GM12878 (cell line): ENCODE data around the gene ZNF43. TPM values are rescaled to one million over a fixed set of nuclear protein-coding genes. Genes with fewer than 3 reads are reported as not detected.
"Not testable (repeated sequence)": the region's sequence is repeated elsewhere in the genome, so short reads cannot be mapped to it uniquely, and the experiment has no call there.

ENCODE experiments used
- ATAC-seq: fragments of 200-7000 bp; cut with Tn5 transposase; 3 replicates; pipeline ENCODE4 v1.9.1; 2020; ENCODE audit warnings: mild to moderate bottlenecking, moderate library complexity
- BruUV-seq: library from RNA; stranded (reverse); fragments of 400-500 nt; replicated peaks from 2 replicates; lab custom pipeline; 2021; lab: Mats Ljungman, UMichigan
- CTCF ChIA-PET: fragments of 300-600 bp; sonication (Branson Sonifier 250); formaldehyde crosslinking; extraction: SDS; loops from one replicate; lab custom pipeline; 2021; ENCODE audit warnings: inconsistent platforms; lab: Yijun Ruan, JAX
- POLR2A ChIA-PET: fragments of 350-600 bp; formaldehyde crosslinking; extraction: SDS; loops from one replicate; lab custom pipeline; 2021; ENCODE audit warnings: inconsistent platforms; lab: Charles Lee
- RAD21 ChIA-PET: fragments of 300-600 bp; sonication (Branson Sonifier 250); formaldehyde crosslinking; loops from one replicate; lab custom pipeline; 2023; ENCODE audit warnings: antibody characterized with exemption; ENCODE audit not compliant: unreplicated experiment; lab: Charles Lee
- SMC1A ChIA-PET: fragments of 300-600 bp; sonication (Branson Sonifier 250); formaldehyde crosslinking; loops from one replicate; lab custom pipeline; 2023; ENCODE audit not compliant: unreplicated experiment, uncharacterized antibody; lab: Charles Lee
- DNase-seq: peaks from one replicate; pipeline ENCODE4 v3.0.0-alpha.2; 2011; ENCODE audit warnings: low read depth, low spot score
- FAIRE-seq: peaks from 3 replicates; lab custom pipeline; 2011; peaks lifted over from hg19 to GRCh38; lab: Jason Lieb, UNC
- H2AFZ ChIP-seq: 2 replicates; pipeline ENCODE4 v1.6.0; 2011; ENCODE audit warnings: low read depth, low read length, control low read depth; ENCODE audit not compliant: control insufficient read depth
- H3K27ac ChIP-seq: 2 replicates; pipeline ENCODE4 v1.5.1; 2011; ENCODE audit warnings: control low read depth; ENCODE audit not compliant: control insufficient read depth, insufficient read depth
- H3K27me3 ChIP-seq, 2 experiments: replicated peaks in 1 of 2; 2 replicates each; pipeline versions ENCODE4 v1.6.0 to v1.6.1; 2011; ENCODE audit warnings: low read length in 1 of 2; ENCODE audit not compliant: control insufficient read depth in 2 of 2, insufficient read depth in 2 of 2
- H3K36me3 ChIP-seq, 2 experiments: 2 replicates each; pipeline ENCODE4 v1.5.1; 2011; ENCODE audit warnings: low read length in 1 of 2; ENCODE audit not compliant: control insufficient read depth in 2 of 2, insufficient read depth in 2 of 2
- H3K4me1 ChIP-seq: 2 replicates; pipeline ENCODE4 v1.6.1; 2011; ENCODE audit warnings: mild to moderate bottlenecking, low read length, moderate library complexity, mixed read lengths; ENCODE audit not compliant: control insufficient read depth, insufficient read depth
- H3K4me2 ChIP-seq: 2 replicates; pipeline ENCODE4 v1.6.0; 2011; ENCODE audit warnings: control low read depth; ENCODE audit not compliant: control insufficient read depth, insufficient read depth
- H3K4me3 ChIP-seq: fragments of 200-600 bp; sonication (generic); 2 replicates; pipeline ENCODE4 v1.5.1; 2016
- H3K79me2 ChIP-seq: 2 replicates; pipeline ENCODE4 v1.6.0; 2011; ENCODE audit warnings: low read length; ENCODE audit not compliant: control insufficient read depth, insufficient read depth
- H3K9ac ChIP-seq: 2 replicates; pipeline ENCODE4 v1.8.0; 2011; ENCODE audit warnings: low read length, control low read depth, mixed read lengths; ENCODE audit not compliant: control insufficient read depth, insufficient read depth
- H3K9me3 ChIP-seq: replicated peaks from 3 replicates; pipeline ENCODE4 v1.5.1; 2011; ENCODE audit warnings: mild to moderate bottlenecking, low read length; ENCODE audit not compliant: control insufficient read depth, insufficient read depth
- H4K20me1 ChIP-seq: 2 replicates; pipeline ENCODE4 v1.6.0; 2011; ENCODE audit not compliant: control insufficient read depth, insufficient read depth
- JUND ChIP-seq: IDR thresholded peaks from 2 replicates; pipeline ENCODE4 v1.6.1; 2012; ENCODE audit warnings: low read depth, mild to moderate bottlenecking, low read length, improper control_type of control experiment, moderate library complexity
- PML ChIP-seq: IDR thresholded peaks from 2 replicates; pipeline ENCODE4 v1.6.1; 2012; ENCODE audit warnings: low read length, inconsistent platforms
- RCOR1 ChIP-seq: conservative IDR thresholded peaks from 2 replicates; pipeline ENCODE4 v1.6.1; 2012; ENCODE audit warnings: low read depth, low read length, improper control_type of control experiment
- STAT3 ChIP-seq: IDR thresholded peaks from 2 replicates; pipeline ENCODE4 v1.6.1; 2011; ENCODE audit warnings: low read depth, low read length, improper control_type of control experiment
- WGBS: methylation state at CpG from one replicate; pipeline ENCODE4 v1.1.6; 2016; ENCODE audit warnings: low lambda C conversion rate; ENCODE audit not compliant: insufficient replicate concordance, insufficient coverage; ENCODE audit errors: missing lambda C conversion rate; 5-methylcytosine and 5-hydroxymethylcytosine counted together
- in situ Hi-C: fragments of 300-500 bp; cut with MboI; formaldehyde crosslinking; loops from 9 replicates; pipeline ENCODE4 v1.14.3; 2018; ENCODE audit warnings: mixed read lengths
- intact Hi-C: fragments of 100-400 bp; cut with micrococcal nuclease; formaldehyde crosslinking; loops from one replicate; pipeline ENCODE4 v1.14.2; 2022; ENCODE audit not compliant: unreplicated experiment
- polyA plus RNA-seq, 11 experiments: library from polyadenylated mRNA; depleted of rRNA in 4 of 11; unstranded in 6 of 11; stranded (reverse) in 5 of 11; fragments of >200 nt; fragmentation: Nextera tagmentation in 4 of 11; fragmentation: Illumina TruSeq in 1 of 11; extraction: Ambion mirVana in 4 of 11; extraction: Trizol in 1 of 11; gene quantifications; 1 replicate in 1 of 11; 2 replicates in 10 of 11; pipeline versions ENCODE4 v1.2.1 to v1.2.3, GENCODE V29; 2011 to 2016; ENCODE audit warnings: inconsistent platforms in 2 of 11, missing spikeins in 2 of 11, low read depth in 1 of 11
- total RNA-seq, 4 experiments: library from RNA; depleted of rRNA in 3 of 4; stranded (reverse); fragments of >200 nt in 3 of 4; fragmentation: Illumina TruSeq in 1 of 4; extraction: Trizol in 1 of 4; gene quantifications; 2 replicates each; pipeline versions ENCODE4 v1.2.1 to v1.2.3, GENCODE V29; 2013 to 2021
- TF ChIP-seq, protein P1 (sequence below): IDR thresholded peaks from 2 replicates; pipeline ENCODE4 v1.6.1; 2011; ENCODE audit warnings: low read depth, low read length, improper control_type of control experiment, borderline replicate concordance

Gene ZNF43
- total and polyA plus RNA-seq, 10 of the 15 experiments (the other 5 are each of a cell fraction or from before 2014, with no cell fraction given) = 0.07 to 1.0 (median 0.38) TPM

DNA sequence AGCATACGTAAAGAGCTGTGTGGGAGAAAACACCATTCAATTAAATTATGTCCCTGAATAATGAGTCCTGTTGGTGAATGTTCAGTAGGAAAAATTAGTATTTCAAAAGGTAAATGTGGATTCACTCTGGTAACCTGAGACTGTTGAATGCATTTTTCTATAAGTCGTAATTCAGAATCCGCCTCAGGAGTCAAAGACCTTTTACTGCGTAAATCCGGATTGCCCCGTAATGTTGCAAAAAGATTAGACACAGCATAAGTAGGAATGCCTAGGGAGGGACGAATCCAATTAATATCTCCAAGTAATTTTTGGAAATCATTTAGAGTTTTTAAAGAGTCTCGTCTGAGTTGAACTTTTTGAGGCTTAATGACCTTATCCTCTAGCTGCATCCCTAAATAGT, 48.8 kb upstream of the ZNF43 start:
- POLR2A ChIA-PET, BruUV-seq, ATAC-seq, FAIRE-seq, H3K4me3 ChIP-seq, H3K4me1 ChIP-seq, H3K36me3 ChIP-seq, H3K9ac ChIP-seq, SMC1A ChIA-PET, H3K9me3 ChIP-seq, H3K79me2 ChIP-seq, H2AFZ ChIP-seq, H3K27ac ChIP-seq, H3K4me2 ChIP-seq, H4K20me1 ChIP-seq, in situ Hi-C loops, DNase-seq, H3K27me3 ChIP-seq, intact Hi-C loops, RAD21 ChIA-PET: not testable (repeated sequence)
- CTCF ChIA-PET = interaction anchor here (0.6 kb wide), 1 partner anchor 526 kb away, joined by 3 read pairs; the partner anchor contains the start of gene ZNF738
- WGBS = 41% methylated on average over 8 of the region's 8 CpGs

DNA sequence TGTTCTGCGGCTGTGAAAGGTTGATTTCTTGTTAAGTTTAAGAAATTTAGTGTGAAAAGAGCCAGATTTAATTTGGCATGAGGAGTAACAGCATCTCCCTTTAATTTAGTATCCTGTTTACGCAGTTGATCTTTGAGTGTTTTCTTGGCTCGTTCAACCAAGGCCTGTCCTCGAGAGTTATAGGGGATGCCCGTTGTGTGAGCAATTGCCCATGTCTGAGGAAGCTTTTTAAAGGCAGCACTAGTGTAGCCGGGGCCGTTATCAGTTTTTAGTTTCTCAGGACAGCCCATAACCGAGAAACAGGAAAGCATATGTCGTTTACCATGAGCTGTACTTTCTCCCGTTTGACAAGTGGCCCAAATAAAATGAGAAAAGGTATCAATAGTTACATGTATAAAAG, 47.5 kb upstream of the ZNF43 start:
- TF ChIP-seq STAT3 = no peak
- TF ChIP-seq PML = no peak
- TF ChIP-seq, protein P1, sequence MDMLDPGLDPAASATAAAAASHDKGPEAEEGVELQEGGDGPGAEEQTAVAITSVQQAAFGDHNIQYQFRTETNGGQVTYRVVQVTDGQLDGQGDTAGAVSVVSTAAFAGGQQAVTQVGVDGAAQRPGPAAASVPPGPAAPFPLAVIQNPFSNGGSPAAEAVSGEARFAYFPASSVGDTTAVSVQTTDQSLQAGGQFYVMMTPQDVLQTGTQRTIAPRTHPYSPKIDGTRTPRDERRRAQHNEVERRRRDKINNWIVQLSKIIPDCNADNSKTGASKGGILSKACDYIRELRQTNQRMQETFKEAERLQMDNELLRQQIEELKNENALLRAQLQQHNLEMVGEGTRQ = no peak
- TF ChIP-seq JUND = no peak
- TF ChIP-seq RCOR1 = no peak
- RAD21 ChIA-PET = no interaction called here
- H3K79me2 ChIP-seq = no peaks in the 10 kb centered on the region
- no peaks in the 10 kb centered on the region for H4K20me1 ChIP-seq
- BruUV-seq = no TSS peak
- H3K4me1 ChIP-seq = no peaks in the 10 kb centered on the region
- ATAC-seq (no peak), DNase-seq (no peak), FAIRE-seq (no peak)
- SMC1A ChIA-PET = no interaction called here
- H3K27me3 ChIP-seq = no peaks in the 10 kb centered on the region
- no peaks in the 10 kb centered on the region for H3K9me3 ChIP-seq
- in situ Hi-C loops (no loop called here), intact Hi-C loops (no loop called here)
- 47% methylated on average over 10 of the region's 10 CpGs for WGBS
- POLR2A ChIA-PET = no interaction called here
- H3K4me3 ChIP-seq = no peak overlapping the region
- CTCF ChIA-PET = no interaction called here
- no peak overlapping the region for H2AFZ ChIP-seq
- no peaks in the 10 kb centered on the region for H3K36me3 ChIP-seq
- no peak overlapping the region for H3K4me2 ChIP-seq
- no peak overlapping the region for H3K27ac ChIP-seq
- no peak overlapping the region for H3K9ac ChIP-seq

DNA sequence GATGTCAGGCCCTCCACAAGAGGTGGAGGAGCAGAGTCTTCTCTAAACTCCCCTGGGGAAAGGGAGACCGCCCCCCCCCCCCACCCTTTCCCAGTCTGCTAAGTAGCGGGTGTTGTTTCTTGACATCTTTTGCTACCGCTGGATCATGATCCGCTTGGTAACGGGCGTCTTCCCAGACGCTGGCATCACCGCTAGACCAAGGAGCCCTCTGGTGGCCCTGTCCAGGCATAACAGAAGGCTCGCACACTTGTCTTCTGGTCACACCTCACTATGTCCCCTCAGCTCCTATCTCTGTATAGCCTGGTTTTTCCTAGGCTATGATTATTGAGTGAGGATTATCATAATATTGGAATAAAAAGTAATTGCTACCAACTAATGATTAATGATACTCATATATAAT, 44.8 kb upstream of the ZNF43 start:
- in situ Hi-C loops, BruUV-seq, H2AFZ ChIP-seq, H3K9ac ChIP-seq, CTCF ChIA-PET, H3K27me3 ChIP-seq, POLR2A ChIA-PET, intact Hi-C loops, H3K79me2 ChIP-seq, FAIRE-seq, H3K4me3 ChIP-seq, H3K4me2 ChIP-seq, H3K36me3 ChIP-seq, RAD21 ChIA-PET, H3K27ac ChIP-seq, H4K20me1 ChIP-seq, SMC1A ChIA-PET, H3K4me1 ChIP-seq, DNase-seq, ATAC-seq, H3K9me3 ChIP-seq: not testable (repeated sequence)
- WGBS = no CpG with 5 or more reads among the region's 9 CpGs
